Mesendoderm (in vitro differentiated cells): ENCODE results near the gene SEC23IP.

ENCODE experiments used
- DNase-seq: peaks from one replicate; pipeline ENCODE4 v3.0.0; 2013
- H2AK5ac ChIP-seq: 2 replicates; pipeline ENCODE4 v1.6.1; 2013; ENCODE audit warnings: low read length, inconsistent platforms
- H2BK120ac ChIP-seq: 2 replicates; pipeline ENCODE4 v1.6.1; 2013; ENCODE audit warnings: low read depth, mild to moderate bottlenecking, low read length, moderate library complexity, mixed read lengths
- H2BK15ac ChIP-seq: replicated peaks from 2 replicates; pipeline ENCODE4 v1.6.1; 2013; ENCODE audit warnings: low read depth, mild to moderate bottlenecking, moderate library complexity
- H2BK5ac ChIP-seq: 2 replicates; pipeline ENCODE4 v1.6.1; 2013; ENCODE audit warnings: low read length, inconsistent platforms
- H3K18ac ChIP-seq: 2 replicates; pipeline ENCODE4 v1.6.1; 2013; ENCODE audit warnings: mild to moderate bottlenecking, low read length, mixed read lengths
- H3K23ac ChIP-seq: one replicate; pipeline ENCODE4 v1.6.1; 2013; ENCODE audit warnings: low read length
- H3K27ac ChIP-seq: 2 replicates; pipeline ENCODE4 v1.5.1; 2013; ENCODE audit warnings: low read depth, mild to moderate bottlenecking, inconsistent platforms, low read length, moderate library complexity
- H3K27me3 ChIP-seq: 2 replicates; pipeline ENCODE4 v1.6.1; 2013; ENCODE audit warnings: low read length, control low read depth, mild to moderate bottlenecking, inconsistent platforms; ENCODE audit not compliant: insufficient read depth, poor library complexity
- H3K36me3 ChIP-seq: 2 replicates; pipeline ENCODE4 v1.6.1; 2013; ENCODE audit warnings: low read length, inconsistent platforms; ENCODE audit not compliant: control insufficient read depth, insufficient read depth
- H3K4ac ChIP-seq: one replicate; pipeline ENCODE4 v1.6.1; 2013; ENCODE audit warnings: low read depth, mild to moderate bottlenecking, low read length, moderate library complexity
- H3K4me1 ChIP-seq: 2 replicates; pipeline ENCODE4 v1.6.1; 2013; ENCODE audit warnings: low read depth, low read length, inconsistent platforms; ENCODE audit not compliant: control insufficient read depth
- H3K4me2 ChIP-seq: 2 replicates; pipeline ENCODE4 v1.6.1; 2013; ENCODE audit warnings: low read length
- H3K4me3 ChIP-seq: 2 replicates; pipeline ENCODE4 v1.5.1; 2013; ENCODE audit warnings: mild to moderate bottlenecking, low read length
- H3K56ac ChIP-seq: one replicate; pipeline ENCODE4 v1.6.1; 2013; ENCODE audit warnings: low read length
- H3K79me1 ChIP-seq: 2 replicates; pipeline ENCODE4 v1.6.1; 2013; ENCODE audit warnings: low read length, inconsistent platforms
- H3K79me2 ChIP-seq: 2 replicates; pipeline ENCODE4 v1.6.1; 2013; ENCODE audit warnings: mild to moderate bottlenecking, low read length; ENCODE audit not compliant: control insufficient read depth, insufficient read depth
- H3K9ac ChIP-seq: 2 replicates; pipeline ENCODE4 v1.6.1; 2013; ENCODE audit warnings: low read length, inconsistent platforms
- H4K5ac ChIP-seq: one replicate; pipeline ENCODE4 v1.6.1; 2013; ENCODE audit warnings: low read length
- H4K8ac ChIP-seq: one replicate; pipeline ENCODE4 v1.6.1; 2013; ENCODE audit warnings: low read depth, mild to moderate bottlenecking, control low read depth, low read length, moderate library complexity
- WGBS: extraction: QIAGEN DNeasy Blood & Tissue Kit; methylation state at CpG from one replicate; pipeline ENCODE4 v1.1.7; 2013; ENCODE audit warnings: low lambda C conversion rate, missing lambda C conversion rate; ENCODE audit not compliant: insufficient coverage; ENCODE audit errors: extremely low coverage; 5-methylcytosine and 5-hydroxymethylcytosine counted together
- small RNA-seq: library from polyadenylated mRNA; stranded (forward); fragments of <200 nt; extraction: miRNeasy Mini kit (QIAGEN cat#:217004); gene quantifications from one replicate; pipeline ENCODE3, GENCODE V24; 2013; ENCODE audit not compliant: insufficient read depth

Gene SEC23IP

GRCh38 chr10:119988333-119988732, 95.8 kb downstream of the SEC23IP start:
- no peak overlapping the region for H3K9ac ChIP-seq
- H3K79me2 ChIP-seq = no peaks in the 10 kb centered on the region
- H3K27me3 ChIP-seq = no peaks in the 10 kb centered on the region
- no peak for DNase-seq
- no peak overlapping the region for H3K4me2 ChIP-seq
- H3K27ac ChIP-seq = no peak overlapping the region
- H2AK5ac ChIP-seq = no peak overlapping the region
- H2BK120ac ChIP-seq = no peak overlapping the region
- H2BK5ac ChIP-seq = no peak overlapping the region
- no peaks in the 10 kb centered on the region for H3K4me1 ChIP-seq
- H3K23ac ChIP-seq = no peak overlapping the region
- no peaks in the 10 kb centered on the region for H3K79me1 ChIP-seq
- no peaks in the 10 kb centered on the region for H3K36me3 ChIP-seq
- no peak overlapping the region for H4K8ac ChIP-seq
- H4K5ac ChIP-seq = no peak overlapping the region
- no peak overlapping the region for H2BK15ac ChIP-seq
- H3K4me3 ChIP-seq = no peak overlapping the region
- H3K4ac ChIP-seq = no peak overlapping the region
- no peak overlapping the region for H3K18ac ChIP-seq
- no peak overlapping the region for H3K56ac ChIP-seq
- WGBS = no CpG with 5 or more reads among the region's 1 CpG

- Histone ChIP-seq H2AK5ac (no peak overlapping the region), H3K56ac (no peak overlapping the region), H3K27me3 (no peaks in the 10 kb centered on the region), H2BK120ac (no peak overlapping the region), H3K4me2 (no peak overlapping the region), H3K4me3 (no peak overlapping the region), H3K23ac (no peak overlapping the region), H3K4me1 (no peaks in the 10 kb centered on the region), H4K5ac (no peak overlapping the region), H2BK15ac (no peak overlapping the region), H3K4ac (no peak overlapping the region), H3K18ac (no peak overlapping the region), H4K8ac (no peak overlapping the region), H3K36me3 (no peaks in the 10 kb centered on the region), H2BK5ac (no peak overlapping the region), H3K79me2 (no peaks in the 10 kb centered on the region), H3K9ac (no peak overlapping the region), H3K79me1 (no peaks in the 10 kb centered on the region), H3K27ac (no peak overlapping the region)
- WGBS = no CpG with 5 or more reads among the region's 7 CpGs
- no peak for DNase-seq
Observed at GRCh38 chr10:119989966-119990365, 97.4 kb downstream of the SEC23IP start.

- WGBS = no CpG with 5 or more reads among the region's 9 CpGs
- Histone ChIP-seq H3K27me3 (no peaks in the 10 kb centered on the region), H3K79me1 (no peaks in the 10 kb centered on the region), H3K9ac (no peak overlapping the region), H2BK5ac (no peak overlapping the region), H3K4me3 (no peak overlapping the region), H4K5ac (no peak overlapping the region), H3K79me2 (no peaks in the 10 kb centered on the region), H2BK15ac (no peak overlapping the region), H3K4me2 (no peak overlapping the region), H3K4me1 (no peaks in the 10 kb centered on the region), H4K8ac (no peak overlapping the region), H3K18ac (no peak overlapping the region), H3K4ac (no peak overlapping the region), H2AK5ac (no peak overlapping the region), H3K23ac (no peak overlapping the region), H3K36me3 (no peaks in the 10 kb centered on the region), H3K27ac (no peak overlapping the region), H2BK120ac (no peak overlapping the region), H3K56ac (no peak overlapping the region)
- no peak for DNase-seq
Observed at GRCh38 chr10:119991066-119991465, 98.5 kb downstream of the SEC23IP start.

- Histone ChIP-seq H4K5ac (no peak overlapping the region), H3K4me2 (no peak overlapping the region), H3K4me1 (no peaks in the 10 kb centered on the region), H4K8ac (no peak overlapping the region), H2BK15ac (no peak overlapping the region), H3K4me3 (no peak overlapping the region), H2AK5ac (no peak overlapping the region), H2BK5ac (no peak overlapping the region), H3K79me1 (no peaks in the 10 kb centered on the region), H3K9ac (no peak overlapping the region), H3K56ac (no peak overlapping the region), H2BK120ac (no peak overlapping the region), H3K79me2 (no peaks in the 10 kb centered on the region), H3K23ac (no peak overlapping the region), H3K27ac (no peak overlapping the region), H3K27me3 (no peaks in the 10 kb centered on the region), H3K18ac (no peak overlapping the region), H3K4ac (no peak overlapping the region), H3K36me3 (no peaks in the 10 kb centered on the region)
- DNase-seq = no peak
- WGBS = no CpG with 5 or more reads among the region's 2 CpGs
Observed at GRCh38 chr10:119991816-119992215, 99.3 kb downstream of the SEC23IP start.

Small RNA genes within 50 kb of the gene (small RNA-seq; reads per million reads assigned to genes)
- gene MIR4682 = 4.7 reads per million, percentile 68 among the genes with 10 or more reads in this experiment
